MCF 10A (cell line): ENCODE results near the gene TPRN. TPM values are rescaled to one million over a fixed set of nuclear protein-coding genes. Genes with fewer than 3 reads are reported as not detected.
"Not testable (repeated sequence)": the region's sequence is repeated elsewhere in the genome, so short reads cannot be mapped to it uniquely, and the experiment has no call there.

Experiments
- BruUV-seq: library from RNA; stranded (reverse); fragments of 400-500 nt; replicated peaks from 2 replicates; lab custom pipeline; 2021; lab: Mats Ljungman, UMichigan
- CTCF ChIA-PET: fragments of 300-600 bp; sonication (Branson Sonifier 250); formaldehyde crosslinking; extraction: SDS; loops from one replicate; lab custom pipeline; 2021; ENCODE audit warnings: antibody characterized with exemption, inconsistent platforms; lab: Yijun Ruan, JAX
- POLR2A ChIA-PET: fragments of 300-600, 350-650 bp; sonication (Branson Sonifier 250); formaldehyde crosslinking; extraction: SDS; loops from one replicate; lab custom pipeline; 2020; ENCODE audit warnings: antibody characterized with exemption, inconsistent platforms; lab: Yijun Ruan, JAX
- DNase-seq: peaks from one replicate; pipeline ENCODE4 v3.0.0-alpha.2; 2018; ENCODE audit not compliant: unreplicated experiment
- H3K27ac Mint-ChIP-seq: one replicate; pipeline ENCODE4 v1.8.0; 2022; ENCODE audit warnings: mild to moderate bottlenecking, low read depth, mixed read lengths; ENCODE audit not compliant: unreplicated experiment
- H3K27me3 Mint-ChIP-seq: one replicate; pipeline ENCODE4 v1.8.0; 2022; ENCODE audit warnings: mixed read lengths; ENCODE audit not compliant: insufficient read depth, unreplicated experiment
- H3K36me3 Mint-ChIP-seq: one replicate; pipeline ENCODE4 v1.8.0; 2022; ENCODE audit warnings: mild to moderate bottlenecking, moderate library complexity, mixed read lengths; ENCODE audit not compliant: insufficient read depth, unreplicated experiment
- H3K4me1 Mint-ChIP-seq: one replicate; pipeline ENCODE4 v1.8.0; 2022; ENCODE audit warnings: mixed read lengths; ENCODE audit not compliant: insufficient read depth, unreplicated experiment
- H3K4me3 Mint-ChIP-seq: one replicate; pipeline ENCODE4 v1.8.0; 2022; ENCODE audit warnings: mild to moderate bottlenecking, moderate library complexity, mixed read lengths; ENCODE audit not compliant: unreplicated experiment
- H3K9me3 Mint-ChIP-seq: one replicate; pipeline ENCODE4 v1.8.0; 2022; ENCODE audit warnings: mixed read lengths; ENCODE audit not compliant: unreplicated experiment
- CTCF ChIP-seq: fragments of 200-600 bp; IDR thresholded peaks from one replicate; pipeline ENCODE4 v1.8.0; 2022; ENCODE audit warnings: antibody characterized with exemption, mild to moderate bottlenecking; ENCODE audit not compliant: unreplicated experiment
- intact Hi-C: fragments of 100-400 bp; cut with micrococcal nuclease; formaldehyde crosslinking; loops from 2 replicates; pipeline ENCODE4 v1.14.1; 2022
- total RNA-seq: library from RNA; stranded (reverse); gene quantifications from 2 replicates; pipeline ENCODE4 v1.2.3, GENCODE V29; 2022

TPRN gene
- total RNA-seq, 1 experiment from 2014 or later: 13.4 TPM

GRCh38 chr9:137240318-137240840 is 39.8 kb upstream of the TPRN start:
- BruUV-seq: no TSS peak
- Mint-ChIP-seq H3K27ac (no peak overlapping the region), H3K27me3 (no peaks in the 10 kb centered on the region), H3K36me3 (peaks cover 45% of the 10 kb centered on the region), H3K9me3 (no peaks in the 10 kb centered on the region), H3K4me1 (peaks cover 15% of the 10 kb centered on the region), H3K4me3 (peak overlapping the region; percentile 80)
- intact Hi-C loops: loop anchor here (2.0 kb wide), 1 partner anchor 52 kb away; the partner anchor contains the start of genes ANAPC2 and SSNA1
- DNase-seq: peak; percentile 71
- POLR2A ChIA-PET: interaction anchor here (0.6 to 8.6 kb wide), 39 partner anchors 9 to 1146 kb away, joined by 3 to 118 read pairs (median 4); partner anchors contain the start of genes ANAPC2, CYSRT1, MAN1B1 and MRPL41
- CTCF ChIA-PET: interaction anchor here (0.7 to 1.3 kb wide), 3 partner anchors 14 to 70 kb away, joined by 3 read pairs; no protein-coding TSS in a partner anchor
- TF ChIP-seq CTCF: no peak

- ChIA-PET CTCF (interaction anchor here (0.7 to 3.5 kb wide), 5 partner anchors 13 to 153 kb away, joined by 3 to 36 read pairs (median 3); partner anchors contain the start of genes CYSRT1, MAN1B1, RNF208 and RNF224), POLR2A (interaction anchor here (0.6 to 8.6 kb wide), 18 partner anchors 10 to 511 kb away, joined by 3 to 118 read pairs (median 10); partner anchors contain the start of genes ANAPC2, CYSRT1, MAN1B1 and NDOR1)
- Mint-ChIP-seq H3K36me3 (peaks cover 52% of the 10 kb centered on the region), H3K4me3 (peak overlapping the region; percentile 80), H3K4me1 (peaks cover 15% of the 10 kb centered on the region)
- H3K27ac Mint-ChIP-seq, H3K27me3 Mint-ChIP-seq, DNase-seq, H3K9me3 Mint-ChIP-seq: not testable (repeated sequence)
- BruUV-seq: TSS peak; percentile 65
- intact Hi-C loops: loop anchor here (2.0 kb wide), 1 partner anchor 51 kb away; the partner anchor contains the start of genes ANAPC2 and SSNA1
These were observed 39.1 kb upstream of the TPRN start for GRCh38 chr9:137239541-137240200.

GRCh38 chr9:137237759-137238726 is 37.5 kb upstream of the TPRN start:
- Mint-ChIP-seq H3K36me3 (peaks cover 37% of the 10 kb centered on the region), H3K4me3 (no peak overlapping the region), H3K27ac (no peak overlapping the region), H3K27me3 (no peaks in the 10 kb centered on the region), H3K4me1 (no peaks in the 10 kb centered on the region), H3K9me3 (no peaks in the 10 kb centered on the region)
- intact Hi-C loops: no loop called here
- BruUV-seq: no TSS peak
- ChIA-PET CTCF (interaction anchor here (0.5 to 3.5 kb wide), 12 partner anchors 7 to 193 kb away, joined by 3 to 36 read pairs (median 4); partner anchors contain the start of genes CYSRT1, MAN1B1, NPDC1 and RNF208), POLR2A (interaction anchor here (0.6 to 1.8 kb wide), 2 partner anchors 17 to 49 kb away, joined by 3 to 16 read pairs; partner anchors contain the start of genes ANAPC2, NELFB and SSNA1)
- DNase-seq: no peak
- no peak for TF ChIP-seq CTCF

- POLR2A ChIA-PET: interaction anchor here (1.0 to 1.8 kb wide), 5 partner anchors 10 to 108 kb away, joined by 4 to 16 read pairs (median 4); partner anchors contain the start of genes ANAPC2, CYSRT1, SSNA1 and TPRN
- intact Hi-C loops: no loop called here
These were observed 36.4 kb upstream of the TPRN start for GRCh38 chr9:137236936-137237421.

More at GRCh38 chr9:137236936-137237421, 36.4 kb upstream of the TPRN start:
- no TSS peak for BruUV-seq
- no peak for DNase-seq
- no peaks in the 10 kb centered on the region for H3K27me3 Mint-ChIP-seq
- TF ChIP-seq CTCF: no peak
- H3K27ac Mint-ChIP-seq: no peak overlapping the region
- no peak overlapping the region for H3K4me3 Mint-ChIP-seq
- H3K4me1 Mint-ChIP-seq: no peaks in the 10 kb centered on the region
- peaks cover 26% of the 10 kb centered on the region for H3K36me3 Mint-ChIP-seq
- CTCF ChIA-PET: interaction anchor here (0.6 to 3.5 kb wide), 33 partner anchors 8 to 369 kb away, joined by 3 to 36 read pairs (median 4); partner anchors contain the start of genes ANAPC2, CYSRT1, EXD3 and NELFB
- H3K9me3 Mint-ChIP-seq: no peaks in the 10 kb centered on the region
